ENCODE results near the gene KRTAP10-6. TPM values are rescaled to one million over a fixed set of nuclear protein-coding genes. Genes with fewer than 3 reads are reported as not detected.

Gene KRTAP10-6
- total and polyA plus RNA-seq, 3 donors from 2014 or later, result not detected

GRCh38 chr21:44579056-44579832, 13.1 kb downstream of the KRTAP10-6 start:
- Histone ChIP-seq H3K9me3 (no peaks in the 10 kb centered on the region), H3K36me3 (ENCODE audit: low read depth, missing control alignments) (no peaks in the 10 kb centered on the region), H3K4me3 (no peak overlapping the region), H3K4me1 (no peaks in the 10 kb centered on the region), H3K27me3 (no peaks in the 10 kb centered on the region), H3K27ac (no peak overlapping the region)
- intact Hi-C loops (cut with DNase I; ENCODE audit: low total_unique reads), result no loop called here
- WGBS, 2 donors, result 77 to 78% methylated on average over 13 to 22 of the region's 22 CpGs
- TF ChIP-seq POLR2A (IDR thresholded peaks at IDR 0.05) (no peak), CTCF (IDR thresholded peaks at IDR 0.05) (no peak)
- DNase-seq, result no peak

DNA sequence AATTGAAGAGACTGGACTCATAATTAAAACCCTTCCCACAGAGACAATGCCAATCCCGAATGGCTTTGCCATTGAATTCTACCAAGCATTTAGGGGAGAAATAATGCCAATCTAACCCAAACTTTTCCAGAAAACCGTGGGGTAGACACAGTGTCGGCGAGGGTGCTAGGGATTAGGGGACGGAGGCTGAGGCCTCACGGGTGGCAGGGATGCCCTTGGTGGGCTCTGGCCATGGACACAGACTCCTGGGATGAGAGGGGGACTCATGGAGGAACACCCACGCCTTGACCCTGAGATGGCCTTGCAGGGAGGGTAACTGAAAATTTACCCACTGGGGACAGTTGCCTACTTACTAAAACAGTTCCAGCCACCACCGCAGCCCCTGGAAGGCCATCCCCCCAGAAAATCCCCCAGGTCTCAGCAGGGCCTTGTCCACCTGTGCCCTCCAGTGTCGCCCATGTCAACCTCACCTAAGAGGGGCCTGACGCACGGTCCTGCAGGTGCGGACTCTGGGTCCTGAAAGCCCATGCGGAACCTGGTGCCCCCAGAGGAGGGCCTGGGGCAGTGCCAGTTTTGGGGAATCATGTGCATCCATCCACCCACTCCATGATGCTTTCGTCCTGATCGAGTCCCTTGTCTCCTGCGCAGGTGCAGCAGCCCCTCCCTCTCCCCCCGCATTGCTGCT, 13.8 kb downstream of the KRTAP10-6 start:
- intact Hi-C loops (cut with DNase I; ENCODE audit: low total_unique reads), result no loop called here

DNA sequence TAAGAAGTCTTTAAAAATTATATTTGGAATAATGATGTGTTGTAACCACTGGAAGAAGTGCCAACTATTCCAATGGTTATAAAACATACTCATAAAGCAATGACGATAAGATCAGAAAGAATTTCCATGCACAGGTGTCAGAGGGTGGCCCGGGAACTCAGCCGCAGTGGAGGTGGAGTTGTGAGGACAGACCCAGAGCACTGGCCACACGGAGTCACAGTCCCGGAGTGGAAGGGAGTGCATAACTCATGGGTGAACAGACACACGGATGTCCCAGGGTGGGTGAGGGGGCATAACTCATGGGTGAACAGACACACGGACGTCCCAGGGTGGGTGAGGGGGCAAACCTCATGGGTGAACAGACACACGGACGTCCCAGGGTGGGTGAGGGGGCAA, 16.3 kb downstream of the KRTAP10-6 start:
- no peaks in the 10 kb centered on the region for H3K4me1 ChIP-seq
- H3K27me3 ChIP-seq, result no peaks in the 10 kb centered on the region
- TF ChIP-seq POLR2A (IDR thresholded peaks at IDR 0.05) (no peak), CTCF (IDR thresholded peaks at IDR 0.05) (no peak)
- H3K4me3 ChIP-seq, result no peak overlapping the region
- no peak overlapping the region for H3K27ac ChIP-seq
- intact Hi-C loops (cut with DNase I; ENCODE audit: low total_unique reads), result no loop called here
- WGBS, 2 donors, result 90 to 91% methylated on average over 10 of the region's 10 CpGs
- DNase-seq, result no peak
- no peaks in the 10 kb centered on the region for H3K9me3 ChIP-seq
- H3K36me3 ChIP-seq (ENCODE audit: low read depth, missing control alignments), result no peaks in the 10 kb centered on the region

More for the DNA sequence above, 13.8 kb downstream of the KRTAP10-6 start:
- TF ChIP-seq CTCF (IDR thresholded peaks at IDR 0.05) (no peak), POLR2A (IDR thresholded peaks at IDR 0.05) (no peak)
- Histone ChIP-seq H3K4me1 (no peaks in the 10 kb centered on the region), H3K4me3 (no peak overlapping the region), H3K27ac (no peak overlapping the region), H3K36me3 (ENCODE audit: low read depth, missing control alignments) (no peaks in the 10 kb centered on the region), H3K9me3 (no peaks in the 10 kb centered on the region), H3K27me3 (no peaks in the 10 kb centered on the region)
- WGBS, 2 donors, result 93 to 95% methylated on average over 16 to 17 of the region's 17 CpGs
- no peak for DNase-seq

- intact Hi-C loops (cut with DNase I; ENCODE audit: low total_unique reads), result no loop called here
- 82 to 83% methylated on average over 19 to 20 of the region's 20 CpGs for WGBS, 2 donors
Observed at GRCh38 chr21:44575307-44576024, 16.8 kb downstream of the KRTAP10-6 start.

More at GRCh38 chr21:44575307-44576024, 16.8 kb downstream of the KRTAP10-6 start:
- DNase-seq, result no peak
- H3K27me3 ChIP-seq, result no peaks in the 10 kb centered on the region
- H3K4me1 ChIP-seq, result no peaks in the 10 kb centered on the region
- H3K27ac ChIP-seq, result no peak overlapping the region
- no peak for TF ChIP-seq POLR2A (IDR thresholded peaks at IDR 0.05)
- no peak for TF ChIP-seq CTCF (IDR thresholded peaks at IDR 0.05)
- H3K36me3 ChIP-seq (ENCODE audit: low read depth, missing control alignments), result no peaks in the 10 kb centered on the region
- no peaks in the 10 kb centered on the region for H3K9me3 ChIP-seq
- no peak overlapping the region for H3K4me3 ChIP-seq

Measured in testis (tissue), 3 donors.